K562 (cell line): ENCODE measurements around the gene MLXIPL. TPM values are rescaled to one million over a fixed set of nuclear protein-coding genes. Genes with fewer than 3 reads are reported as not detected.
"Not testable (repeated sequence)": the region's sequence is repeated elsewhere in the genome, so short reads cannot be mapped to it uniquely, and the experiment has no call there.

Source experiments
- ATAC-seq: fragments of 200-7000 bp; cut with Tn5 transposase; 3 replicates; pipeline ENCODE4 v1.9.1; 2020; ENCODE audit warnings: moderate library complexity
- BruUV-seq: library from RNA; stranded (reverse); fragments of 400-500 nt; replicated peaks from 2 replicates; lab custom pipeline; 2021; lab: Mats Ljungman, UMichigan
- CTCF ChIA-PET: fragments of 300-600 bp; formaldehyde crosslinking; extraction: SDS; loops from one replicate; lab custom pipeline; 2021; ENCODE audit warnings: low intra/inter-chr PET ratio; lab: Yijun Ruan, JAX
- POLR2A ChIA-PET: fragments of 300-600, 350-650 bp; sonication (Branson Sonifier 250); formaldehyde crosslinking; extraction: SDS; loops from one replicate; lab custom pipeline; 2021; ENCODE audit warnings: antibody characterized with exemption, inconsistent platforms; lab: Yijun Ruan, JAX
- DNase-seq, 4 experiments: peaks; one replicate each; pipeline versions ENCODE4 v3.0.0 to v3.0.0-alpha.2; 2011 to 2018; ENCODE audit warnings: low spot score in 3 of 4, mixed read lengths in 3 of 4; ENCODE audit errors: extremely low read depth in 1 of 4
- FAIRE-seq: peaks from 2 replicates; lab custom pipeline; 2011; peaks lifted over from hg19 to GRCh38; lab: Jason Lieb, UNC
- H2AFZ ChIP-seq: 2 replicates; pipeline ENCODE4 v1.6.0; 2011; ENCODE audit warnings: low read depth, low read length, control low read depth, inconsistent platforms
- H3K27ac ChIP-seq: fragments of 200-600 bp; 3 replicates; pipeline ENCODE4 v1.8.0; 2011; ENCODE audit warnings: low read depth, mild to moderate bottlenecking, control low read depth, inconsistent platforms, low read length, moderate library complexity, mixed read lengths; ENCODE audit errors: extremely low read depth
- H3K27me3 ChIP-seq, 2 experiments: fragments of 300-600 bp in 1 of 2; 2 replicates in 1 of 2; 3 replicates in 1 of 2; pipeline versions ENCODE4 v1.6.0 to v1.8.0; 2011; ENCODE audit warnings: inconsistent platforms in 2 of 2, low read length in 2 of 2, mild to moderate bottlenecking in 1 of 2, mixed read lengths in 1 of 2, moderate library complexity in 1 of 2; ENCODE audit not compliant: control insufficient read depth in 2 of 2, insufficient read depth in 2 of 2
- H3K36me3 ChIP-seq: fragments of 300-600 bp; 3 replicates; pipeline ENCODE4 v1.8.0; 2011; ENCODE audit warnings: mild to moderate bottlenecking, low read length, inconsistent platforms; ENCODE audit not compliant: control insufficient read depth, insufficient read depth
- H3K4me1 ChIP-seq, 2 experiments: fragments of 200-600 bp in 1 of 2; replicated peaks in 1 of 2; 2 replicates in 1 of 2; 3 replicates in 1 of 2; pipeline versions ENCODE4 v1.5.1 to v1.8.0; 2011; ENCODE audit warnings: inconsistent platforms in 2 of 2, low read length in 2 of 2, mild to moderate bottlenecking in 1 of 2, mixed read lengths in 1 of 2, moderate library complexity in 1 of 2; ENCODE audit not compliant: control insufficient read depth in 2 of 2, insufficient read depth in 2 of 2
- H3K4me2 ChIP-seq: 2 replicates; pipeline ENCODE4 v1.6.1; 2011; ENCODE audit warnings: low read length, control low read depth, inconsistent platforms, mixed read lengths; ENCODE audit not compliant: insufficient read depth
- H3K4me3 ChIP-seq: fragments of 200-600 bp; sonication (generic), shearing (Covaris generic); 2 replicates; pipeline ENCODE4 v1.5.1; 2016; ENCODE audit warnings: control low read depth, inconsistent platforms
- H3K79me2 ChIP-seq: fragments of 200-600 bp; 3 replicates; pipeline ENCODE4 v1.8.0; 2011; ENCODE audit warnings: low read length, inconsistent platforms; ENCODE audit not compliant: control insufficient read depth, insufficient read depth
- H3K9ac ChIP-seq, 2 experiments: 2 replicates each; pipeline versions ENCODE4 v1.6.0 to v1.6.1; 2011; ENCODE audit warnings: low read depth in 2 of 2, low read length in 2 of 2, control low read depth in 1 of 2, inconsistent platforms in 1 of 2, mild to moderate bottlenecking in 1 of 2, mixed read lengths in 1 of 2; ENCODE audit not compliant: insufficient read depth in 1 of 2
- H3K9me1 ChIP-seq: one replicate; pipeline ENCODE4 v1.6.0; 2011; ENCODE audit warnings: inconsistent platforms, mild to moderate bottlenecking, low read length, moderate library complexity; ENCODE audit not compliant: control insufficient read depth, insufficient read depth
- H3K9me3 ChIP-seq: replicated peaks from 2 replicates; pipeline ENCODE4 v1.5.1; 2011; ENCODE audit warnings: low read depth, low read length, inconsistent platforms; ENCODE audit not compliant: control insufficient read depth, insufficient read depth
- H4K20me1 ChIP-seq: replicated peaks from 2 replicates; pipeline ENCODE4 v1.6.1; 2011; ENCODE audit warnings: low read length, inconsistent platforms, mixed read lengths; ENCODE audit not compliant: control insufficient read depth, insufficient read depth
- CBFA2T3 ChIP-seq: fragments of 450-650 bp; IDR thresholded peaks from 2 replicates; pipeline ENCODE4 v1.6.1; 2017
- CC2D1A ChIP-seq: fragments of 450-650 bp; IDR thresholded peaks from 2 replicates; pipeline ENCODE4 v1.6.1; 2017; ENCODE audit warnings: mild to moderate bottlenecking
- MYC ChIP-seq, 2 experiments: fragments of 250-450 bp in 1 of 2; sonication (Bioruptor Pico) in 1 of 2; IDR thresholded peaks; 2 replicates each; pipeline versions ENCODE4 v1.5.1 to v1.6.1; 2012 to 2021; ENCODE audit warnings: low read depth in 2 of 2, borderline replicate concordance in 1 of 2, improper control_type of control experiment in 1 of 2, low read length in 1 of 2, mild to moderate bottlenecking in 1 of 2, moderate library complexity in 1 of 2
- RBM25 ChIP-seq: fragments of 200-400 bp; formaldehyde crosslinking; IDR thresholded peaks from 2 replicates; pipeline ENCODE4 v1.6.1; 2018; ENCODE audit warnings: low read length, low read depth, moderate library complexity; ENCODE audit not compliant: severe bottlenecking
- SNRNP70 ChIP-seq: fragments of 200-400 bp; formaldehyde crosslinking; optimal IDR thresholded peaks from 2 replicates; pipeline ENCODE3; 2017; ENCODE audit warnings: low read depth, low read length
- ZFX ChIP-seq: sonication (generic); formaldehyde crosslinking; IDR thresholded peaks from 2 replicates; pipeline ENCODE4 v1.8.0; 2022; ENCODE audit warnings: mild to moderate bottlenecking, missing genetic modification reagents, moderate library complexity
- ZNF121 ChIP-seq: sonication (generic); formaldehyde crosslinking; conservative IDR thresholded peaks from 2 replicates; pipeline ENCODE4 v1.8.0; 2022; ENCODE audit warnings: missing genetic modification reagents
- WGBS: fragments of 100-300 bp; shearing (Covaris generic); methylation state at CpG from one replicate; pipeline ENCODE4 v1.1.6; 2016; ENCODE audit warnings: low coverage, mixed read lengths; ENCODE audit not compliant: insufficient coverage; ENCODE audit errors: missing lambda C conversion rate; 5-methylcytosine and 5-hydroxymethylcytosine counted together
- in situ Hi-C: fragments of 300-500 bp; cut with MboI; formaldehyde crosslinking; loops from 4 replicates; pipeline ENCODE4 v1.15.0; 2018; ENCODE audit warnings: inconsistent platforms, mixed read lengths
- intact Hi-C: fragments of 100-400 bp; cut with micrococcal nuclease; formaldehyde crosslinking; loops from 2 replicates; pipeline ENCODE4 v1.14.2; 2022
- polyA plus RNA-seq, 8 experiments: library from polyadenylated mRNA; depleted of rRNA in 4 of 8; stranded (reverse) in 5 of 8; unstranded in 3 of 8; fragments of >200 nt; fragmentation: Nextera tagmentation in 2 of 8; fragmentation: Illumina TruSeq in 1 of 8; extraction: Ambion mirVana in 2 of 8; extraction: Trizol in 1 of 8; gene quantifications; 2 replicates each; pipeline versions ENCODE4 v1.2.1 to v1.2.3, GENCODE V29; 2011 to 2014; ENCODE audit warnings: inconsistent platforms in 1 of 8, missing spikeins in 1 of 8
- total RNA-seq, 7 experiments: library from RNA; depleted of rRNA in 6 of 7; stranded (reverse); fragments of >200 nt in 6 of 7; fragmentation: Illumina TruSeq in 2 of 7; extraction: Trizol in 2 of 7; gene quantifications; 2 replicates each; pipeline versions ENCODE4 v1.2.1 to v1.2.3, GENCODE V29; 2011 to 2021; ENCODE audit warnings: low replicate concordance in 1 of 7
- TF ChIP-seq, protein P1 (sequence below): fragments of 450-650 bp; IDR thresholded peaks from 2 replicates; pipeline ENCODE4 v1.6.1; 2016

MLXIPL gene
- total and polyA plus RNA-seq, 9 of the 15 experiments (the other 6 are each of a cell fraction or from before 2014, with no cell fraction given): 0.11 to 18.4 (median 1.4) TPM

DNA sequence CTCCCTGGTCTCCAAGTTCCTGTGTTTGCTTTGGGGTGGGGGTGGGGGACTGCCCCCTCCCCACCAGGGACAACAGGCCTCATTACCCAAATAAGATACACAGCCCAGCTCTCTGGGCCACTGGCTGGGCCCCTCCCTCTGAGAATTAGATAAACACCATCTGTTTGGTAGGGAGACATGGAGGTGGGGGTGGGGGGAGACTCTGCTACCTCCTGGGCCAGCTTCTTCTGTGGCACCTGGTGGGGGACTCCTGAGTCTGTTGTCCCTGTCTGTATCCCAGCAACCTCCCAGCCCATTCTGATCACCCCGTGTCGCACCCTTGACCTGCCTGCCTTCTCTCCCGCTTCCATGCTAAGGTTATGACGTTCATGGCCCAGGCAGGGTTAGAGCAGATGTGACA, 5.8 kb downstream of the MLXIPL start:
- no peaks in the 10 kb centered on the region for H3K79me2 ChIP-seq
- WGBS: 48% methylated on average over 4 of the region's 4 CpGs
- peak; percentile 27 for ATAC-seq

DNA sequence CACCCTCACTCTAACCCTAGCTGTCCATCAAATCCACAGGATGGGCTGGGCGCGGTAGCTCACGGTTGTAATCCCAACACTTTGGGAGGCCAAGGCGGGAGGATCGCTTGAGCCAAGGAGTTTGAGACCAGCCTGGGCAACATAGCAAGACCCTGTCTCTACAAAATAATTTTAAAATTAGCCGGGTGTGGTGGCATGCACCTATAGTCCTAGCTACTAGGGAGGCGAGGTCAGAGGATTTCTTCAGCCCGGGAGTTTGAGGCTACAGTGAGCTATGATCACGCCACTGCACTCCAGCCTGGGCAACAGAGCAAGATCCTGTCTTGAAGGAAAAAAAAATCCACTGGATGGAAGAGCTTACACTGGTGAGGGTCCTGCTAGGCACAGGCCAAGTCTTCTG, 6.8 kb downstream of the MLXIPL start:
- H3K36me3 ChIP-seq, FAIRE-seq, in situ Hi-C loops, H4K20me1 ChIP-seq, H3K9ac ChIP-seq, H3K9me1 ChIP-seq, H3K4me2 ChIP-seq, H3K27ac ChIP-seq, H3K4me3 ChIP-seq, ATAC-seq, H3K27me3 ChIP-seq, CTCF ChIA-PET, H3K9me3 ChIP-seq, H2AFZ ChIP-seq, BruUV-seq, H3K79me2 ChIP-seq, intact Hi-C loops, DNase-seq: not testable (repeated sequence)
- TF ChIP-seq RBM25 (peak; percentile 14), ZNF121 (peak; percentile 82)
- TF ChIP-seq, protein P1, sequence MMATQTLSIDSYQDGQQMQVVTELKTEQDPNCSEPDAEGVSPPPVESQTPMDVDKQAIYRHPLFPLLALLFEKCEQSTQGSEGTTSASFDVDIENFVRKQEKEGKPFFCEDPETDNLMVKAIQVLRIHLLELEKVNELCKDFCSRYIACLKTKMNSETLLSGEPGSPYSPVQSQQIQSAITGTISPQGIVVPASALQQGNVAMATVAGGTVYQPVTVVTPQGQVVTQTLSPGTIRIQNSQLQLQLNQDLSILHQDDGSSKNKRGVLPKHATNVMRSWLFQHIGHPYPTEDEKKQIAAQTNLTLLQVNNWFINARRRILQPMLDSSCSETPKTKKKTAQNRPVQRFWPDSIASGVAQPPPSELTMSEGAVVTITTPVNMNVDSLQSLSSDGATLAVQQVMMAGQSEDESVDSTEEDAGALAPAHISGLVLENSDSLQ: 0 out of 2 replicates have a peak, but pooled peaks have one; percentile 14
- POLR2A ChIA-PET: interaction anchor here (1.2 to 2.0 kb wide), 2 partner anchors 10 to 26 kb away, joined by 4 read pairs; no protein-coding TSS in a partner anchor
- peaks cover 26 to 33% of the 10 kb centered on the region in 2 experiments for H3K4me1 ChIP-seq
- 79% methylated on average over 9 of the region's 9 CpGs for WGBS

More for the DNA sequence above, 5.8 kb downstream of the MLXIPL start:
- H3K4me1 ChIP-seq: peaks cover 27 to 33% of the 10 kb centered on the region in 2 experiments
- H2AFZ ChIP-seq: no peak overlapping the region
- peaks cover 8% of the 10 kb centered on the region; the same call in 1 of the 2 replicates for H4K20me1 ChIP-seq
- POLR2A ChIA-PET: interaction anchor here (0.8 kb wide), 1 partner anchor 75 kb away, joined by 4 read pairs; no protein-coding TSS in a partner anchor
- no peaks in the 10 kb centered on the region for H3K27me3 ChIP-seq
- FAIRE-seq: peak; percentile 59
- H3K4me2 ChIP-seq: no peak overlapping the region
- TF ChIP-seq CC2D1A (no peak), ZFX (CRISPR knock-in tag) (no peak), SNRNP70 (no peak), CBFA2T3 (0 out of 2 replicates have a peak, but pooled peaks have one; percentile 8), MYC (IDR thresholded peaks at IDR 0.05; ENCODE audit: low read depth, low read length) (no peak), MYC (CRISPR knock-in tag; IDR thresholded peaks at IDR 0.05; ENCODE audit: borderline replicate concordance, low read depth) (no peak)
- TF ChIP-seq, all 486 proteins: peak for 1
- BruUV-seq: no TSS peak
- CTCF ChIA-PET: no interaction called here
- Histone ChIP-seq H3K27ac (no peak overlapping the region), H3K4me3 (no peak overlapping the region), H3K9me3 (no peaks in the 10 kb centered on the region), H3K9ac (peak overlapping the region in 1 of 2 experiments; percentile 84; a peak in 2 of 4 replicates), H3K9me1 (no peaks in the 10 kb centered on the region), H3K36me3 (peaks cover 6% of the 10 kb centered on the region; the same call in 2 of the 3 replicates)
- intact Hi-C loops: no loop called here
- DNase-seq: peak in 3 of 4 experiments; percentile 34 to 61 (median 60)
- in situ Hi-C loops: no loop called here
